ENCODE results near the gene PTPRD. TPM values are rescaled to one million over a fixed set of nuclear protein-coding genes. Genes with fewer than 3 reads are reported as not detected.

Gene PTPRD
- total RNA-seq, 1 donor from 2014 or later, result 15.6 TPM

- TF ChIP-seq CTCF (IDR thresholded peaks at IDR 0.05; ENCODE audit: borderline replicate concordance), result no peak
- H3K27ac ChIP-seq (replicated peaks), result no peak overlapping the region
- H3K36me3 ChIP-seq, result no peaks in the 10 kb centered on the region
- H3K4me3 ChIP-seq, result no peak overlapping the region
- peaks cover 21% of the 10 kb centered on the region for H3K4me1 ChIP-seq
- H3K27me3 ChIP-seq (ENCODE audit: low read depth), result no peaks in the 10 kb centered on the region
- intact Hi-C loops (cut with micrococcal nuclease), result no loop called here
- H3K9me3 ChIP-seq (replicated peaks), result no peaks in the 10 kb centered on the region
- no peak for DNase-seq
Measured at GRCh38 chr9:8677741-8678140, 1935.1 kb downstream of the PTPRD start.

- DNase-seq, result no peak
- H3K4me3 ChIP-seq, result no peak overlapping the region
- intact Hi-C loops (cut with micrococcal nuclease), result no loop called here
- H3K27ac ChIP-seq (replicated peaks), result no peak overlapping the region
- no peaks in the 10 kb centered on the region for H3K36me3 ChIP-seq
- peaks cover 21% of the 10 kb centered on the region for H3K4me1 ChIP-seq
- H3K9me3 ChIP-seq (replicated peaks), result no peaks in the 10 kb centered on the region
- no peak for TF ChIP-seq CTCF (IDR thresholded peaks at IDR 0.05; ENCODE audit: borderline replicate concordance)
- H3K27me3 ChIP-seq (ENCODE audit: low read depth), result no peaks in the 10 kb centered on the region
Measured at GRCh38 chr9:8674536-8674935, 1938.3 kb downstream of the PTPRD start.

- Histone ChIP-seq H3K4me1 (peaks cover 16% of the 10 kb centered on the region), H3K27ac (replicated peaks) (no peak overlapping the region), H3K36me3 (no peaks in the 10 kb centered on the region), H3K9me3 (replicated peaks) (no peaks in the 10 kb centered on the region), H3K27me3 (ENCODE audit: low read depth) (no peaks in the 10 kb centered on the region), H3K4me3 (no peak overlapping the region)
- DNase-seq, result no peak
- intact Hi-C loops (cut with micrococcal nuclease), result no loop called here
- TF ChIP-seq CTCF (IDR thresholded peaks at IDR 0.05; ENCODE audit: borderline replicate concordance), result no peak
Measured at GRCh38 chr9:8673830-8674229, 1939.0 kb downstream of the PTPRD start.

DNA sequence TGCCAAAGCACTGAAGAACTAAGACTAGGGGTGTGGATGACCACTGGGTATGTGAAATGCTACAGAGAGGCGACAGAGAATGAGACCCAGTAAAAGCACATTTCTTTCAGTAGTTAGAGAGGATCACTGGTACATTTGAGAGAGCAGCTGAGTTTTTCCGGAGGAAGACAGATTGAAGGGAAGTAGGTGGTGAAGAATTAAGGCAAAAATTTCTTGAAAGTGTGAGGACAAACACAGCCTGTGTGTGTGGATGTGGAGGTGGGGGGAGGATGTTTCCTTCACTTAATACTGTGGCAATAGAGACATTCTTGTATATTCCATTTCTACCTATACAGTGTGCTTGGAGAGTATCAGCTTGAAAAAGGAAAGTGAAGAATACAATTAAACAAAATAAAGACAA, 1942.1 kb downstream of the PTPRD start:
- Histone ChIP-seq H3K27ac (replicated peaks) (no peak overlapping the region), H3K27me3 (ENCODE audit: low read depth) (no peaks in the 10 kb centered on the region), H3K4me1 (no peaks in the 10 kb centered on the region), H3K9me3 (replicated peaks) (no peaks in the 10 kb centered on the region), H3K4me3 (no peak overlapping the region), H3K36me3 (no peaks in the 10 kb centered on the region)
- TF ChIP-seq CTCF (IDR thresholded peaks at IDR 0.05; ENCODE audit: borderline replicate concordance), result no peak
- intact Hi-C loops (cut with micrococcal nuclease), result no loop called here
- no peak for DNase-seq

DNA sequence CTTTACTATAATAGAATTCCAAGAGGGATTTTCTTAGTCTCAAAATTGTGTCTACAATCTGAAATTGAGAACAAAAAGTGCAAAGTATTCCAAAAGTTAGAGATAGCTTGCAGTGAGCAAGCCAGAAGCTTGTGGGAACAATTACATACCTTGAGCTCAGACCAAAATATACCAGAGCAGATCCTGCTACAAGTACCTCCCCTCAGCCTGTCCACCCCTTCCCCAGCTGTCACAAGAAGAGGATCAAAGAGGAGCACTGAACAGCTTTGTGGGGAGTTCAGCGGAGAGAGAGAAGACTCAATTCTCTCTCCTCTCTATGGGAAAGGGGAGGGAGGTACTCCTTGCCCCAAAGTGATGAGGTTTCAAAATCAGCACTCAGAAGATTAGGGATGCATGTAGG, 1944.1 kb downstream of the PTPRD start:
- no peaks in the 10 kb centered on the region for H3K27me3 ChIP-seq (ENCODE audit: low read depth)
- TF ChIP-seq CTCF (IDR thresholded peaks at IDR 0.05; ENCODE audit: borderline replicate concordance), result no peak
- intact Hi-C loops (cut with micrococcal nuclease), result no loop called here

GRCh38 chr9:8668231-8668630, 1944.6 kb downstream of the PTPRD start:
- Histone ChIP-seq H3K27ac (replicated peaks) (no peak overlapping the region), H3K36me3 (no peaks in the 10 kb centered on the region), H3K4me1 (no peaks in the 10 kb centered on the region), H3K27me3 (ENCODE audit: low read depth) (no peaks in the 10 kb centered on the region), H3K4me3 (no peak overlapping the region), H3K9me3 (replicated peaks) (no peaks in the 10 kb centered on the region)
- no peak for TF ChIP-seq CTCF (IDR thresholded peaks at IDR 0.05; ENCODE audit: borderline replicate concordance)
- intact Hi-C loops (cut with micrococcal nuclease), result no loop called here
- DNase-seq, result no peak

More for the DNA sequence above, 1944.1 kb downstream of the PTPRD start:
- Histone ChIP-seq H3K36me3 (no peaks in the 10 kb centered on the region), H3K27ac (replicated peaks) (no peak overlapping the region), H3K4me1 (no peaks in the 10 kb centered on the region), H3K9me3 (replicated peaks) (no peaks in the 10 kb centered on the region), H3K4me3 (no peak overlapping the region)
- no peak for DNase-seq
